Measurements from ENCODE around the gene KCNJ12.
"Not testable (repeated sequence)": the region's sequence is repeated elsewhere in the genome, so short reads cannot be mapped to it uniquely, and the experiment has no call there.

Gene KCNJ12

DNA sequence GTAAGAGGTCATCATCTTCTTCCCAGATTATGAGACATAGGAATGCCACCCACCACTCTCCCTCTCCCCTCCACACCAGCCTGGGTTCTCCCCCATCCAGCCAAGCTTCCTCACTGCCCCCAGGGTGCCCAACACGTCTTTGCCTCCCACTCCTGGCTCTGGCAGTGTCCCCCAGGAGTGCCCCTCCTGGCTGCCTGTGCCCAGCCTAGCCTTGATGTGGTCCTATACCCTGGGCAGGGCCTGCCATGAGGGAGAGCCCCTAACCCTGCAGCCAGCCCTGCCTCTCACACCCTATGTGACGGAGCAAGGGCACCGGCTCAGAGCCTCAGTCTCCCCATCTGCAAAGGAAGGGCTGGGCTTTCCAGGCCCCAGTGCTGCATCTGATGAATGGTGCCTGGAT, 33.8 kb downstream of the KCNJ12 start:
- H3K4me3 ChIP-seq (replicated peaks in 1 of 2; ENCODE audit: low read depth in 2 of 2, low read length in 2 of 2); DNase-seq (ENCODE audit: low read depth in 2 of 2): not testable (repeated sequence)

DNA sequence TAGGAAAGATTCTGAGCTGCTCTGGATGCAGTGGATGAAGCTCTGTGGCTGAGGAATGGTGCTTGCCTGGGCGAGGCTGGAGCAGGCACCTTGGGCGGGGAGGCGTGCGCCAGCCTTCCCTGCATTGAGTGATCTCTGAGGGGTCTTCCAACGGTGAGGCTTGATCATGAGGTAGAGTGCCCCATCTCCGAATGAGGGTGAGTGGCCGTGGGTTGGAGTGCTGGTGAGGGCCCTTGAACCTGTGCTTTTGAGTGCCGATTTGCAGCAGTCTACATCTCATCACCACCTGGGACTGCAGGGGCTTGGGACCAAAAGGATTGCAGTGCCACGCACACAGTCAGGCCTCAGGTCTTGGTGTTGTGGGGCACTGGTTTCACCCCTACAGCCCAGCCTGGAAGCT, 34.2 kb downstream of the KCNJ12 start:
- not testable (repeated sequence) for DNase-seq (ENCODE audit: low read depth in 2 of 2); H3K4me3 ChIP-seq (replicated peaks in 1 of 2; ENCODE audit: low read depth in 2 of 2, low read length in 2 of 2)

DNA sequence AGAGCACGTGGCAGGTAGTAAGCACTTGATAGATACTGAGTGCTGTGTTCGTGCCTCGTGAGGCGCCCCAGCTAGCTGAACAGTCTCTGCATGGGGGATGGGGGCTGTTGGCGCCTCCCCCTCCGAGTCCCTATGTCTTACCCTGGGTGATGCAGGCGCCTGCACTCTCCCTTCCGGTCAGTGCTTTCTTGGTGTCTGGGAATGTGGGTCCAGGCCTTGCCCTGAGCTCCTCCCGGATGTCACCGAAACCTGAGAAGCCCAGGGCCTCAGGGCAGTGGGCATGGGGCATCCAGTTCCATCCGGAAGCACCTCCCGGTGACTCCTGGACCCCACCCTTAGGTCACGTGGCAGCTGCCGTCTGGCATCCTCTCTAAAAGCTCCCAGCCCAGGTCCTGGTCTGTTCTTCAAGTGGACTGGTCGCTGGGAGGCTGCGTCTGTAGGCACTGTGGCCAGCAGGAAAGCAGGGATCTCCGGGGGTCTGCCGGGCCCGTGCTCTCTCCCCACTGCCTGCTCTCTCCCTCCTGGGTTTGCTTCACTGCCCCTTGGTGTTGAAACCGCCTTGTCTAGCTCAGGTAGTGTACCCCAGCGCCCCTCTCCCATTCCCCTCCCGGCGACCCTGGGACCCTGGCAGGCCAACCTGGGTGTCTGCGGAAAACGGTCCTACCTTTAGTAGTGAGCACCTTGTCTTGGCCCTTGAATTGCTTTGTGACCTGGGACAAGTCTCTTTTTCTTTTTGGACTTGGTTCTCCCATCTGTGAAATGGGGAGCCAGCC, 34.9 kb downstream of the KCNJ12 start:
- H3K4me3 ChIP-seq (replicated peaks in 1 of 2; ENCODE audit: low read depth in 2 of 2, low read length in 2 of 2); DNase-seq (ENCODE audit: low read depth in 2 of 2): not testable (repeated sequence)

DNA sequence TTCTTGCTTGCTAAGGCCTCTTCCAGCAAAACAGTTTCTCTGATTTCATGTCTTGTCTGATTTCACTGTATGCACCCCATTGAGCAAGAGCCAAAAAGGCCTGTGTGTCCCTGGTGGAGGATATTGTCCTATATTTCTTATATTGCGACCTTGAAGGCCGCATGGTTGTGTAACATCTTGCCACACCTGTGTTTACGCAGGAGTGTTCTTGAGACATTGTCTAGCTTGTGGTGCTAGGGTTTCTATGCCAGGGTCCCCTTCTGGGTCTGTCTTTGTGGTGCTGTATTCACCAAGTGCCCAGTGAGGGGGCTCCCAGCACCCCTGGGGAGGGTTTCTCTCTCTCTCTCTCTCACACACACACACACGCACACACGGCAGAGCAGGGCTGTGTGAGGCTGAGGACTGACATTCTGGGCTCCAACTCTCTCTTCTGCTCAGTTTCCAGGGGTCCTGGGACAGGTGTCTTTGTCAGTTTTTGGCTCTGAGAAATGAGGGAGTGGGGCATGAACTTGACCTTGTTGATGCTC, 35.6 kb downstream of the KCNJ12 start:
- DNase-seq (ENCODE audit: low read depth in 2 of 2); H3K4me3 ChIP-seq (replicated peaks in 1 of 2; ENCODE audit: low read depth in 2 of 2, low read length in 2 of 2): not testable (repeated sequence)

DNA sequence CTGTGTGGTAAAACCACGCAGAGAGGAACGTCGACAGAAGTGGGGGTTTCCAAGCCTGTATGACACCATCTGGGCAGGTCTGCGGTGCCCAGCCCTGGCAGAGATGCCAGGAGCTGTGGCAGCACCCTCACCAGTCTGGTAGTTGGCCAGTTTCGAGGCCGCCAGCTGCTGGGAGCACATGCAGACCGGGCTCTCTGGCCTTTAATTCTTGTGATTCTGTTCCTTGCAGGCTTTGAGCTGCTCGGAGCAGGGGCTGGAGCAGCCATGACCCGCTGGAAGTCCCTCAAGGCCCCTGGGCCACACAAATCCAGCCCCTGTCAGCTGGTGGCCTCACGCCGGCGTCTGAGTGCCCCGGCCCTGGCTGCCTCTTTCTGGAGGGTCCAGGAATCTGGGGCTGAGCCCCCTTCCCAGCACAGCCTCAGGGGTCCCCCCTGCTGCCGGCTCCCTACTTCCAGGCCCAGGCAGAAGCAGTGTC, 36.1 kb downstream of the KCNJ12 start:
- not testable (repeated sequence) for DNase-seq (ENCODE audit: low read depth in 2 of 2)

DNA sequence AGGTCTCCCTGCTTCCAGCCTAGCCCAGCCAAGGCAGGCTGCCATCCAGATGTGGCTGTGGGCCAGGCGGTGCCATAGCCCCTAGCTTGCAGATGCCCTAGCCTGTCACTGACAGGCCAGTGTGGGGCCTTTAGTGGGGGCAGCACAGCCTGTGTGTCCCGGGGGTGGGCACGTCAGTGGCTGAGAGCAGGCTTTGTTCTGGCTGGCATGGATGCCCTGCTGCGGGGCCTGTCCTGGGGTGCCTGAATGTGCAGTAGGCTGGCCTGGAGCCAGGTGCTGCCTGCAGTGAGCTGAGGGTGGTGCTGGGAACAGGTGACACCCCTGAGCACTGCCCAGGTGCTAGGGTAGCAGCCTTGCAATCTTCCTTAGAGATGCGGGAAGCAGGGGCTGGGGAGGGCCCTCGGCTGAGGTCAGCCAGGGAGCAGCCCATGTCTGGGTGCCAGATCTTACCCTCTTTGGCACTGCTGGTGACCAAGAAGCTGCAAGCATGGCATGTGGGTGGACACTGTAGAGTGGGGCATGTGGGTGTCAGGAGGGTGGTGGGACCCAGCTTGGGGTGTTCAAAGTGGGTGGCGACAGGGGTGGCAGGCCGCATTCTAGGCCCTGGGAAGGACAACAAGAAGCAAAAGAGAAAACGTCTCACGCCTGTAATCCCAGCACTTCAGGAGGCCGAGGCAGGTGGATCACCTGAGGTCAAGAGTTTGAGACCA, 37.6 kb downstream of the KCNJ12 start:
- not testable (repeated sequence) for DNase-seq (ENCODE audit: low read depth in 2 of 2); H3K4me3 ChIP-seq (replicated peaks in 1 of 2; ENCODE audit: low read depth in 2 of 2, low read length in 2 of 2)

More for the DNA sequence above, 36.1 kb downstream of the KCNJ12 start:
- not testable (repeated sequence) for H3K4me3 ChIP-seq (replicated peaks in 1 of 2; ENCODE audit: low read depth in 2 of 2, low read length in 2 of 2)

DNA sequence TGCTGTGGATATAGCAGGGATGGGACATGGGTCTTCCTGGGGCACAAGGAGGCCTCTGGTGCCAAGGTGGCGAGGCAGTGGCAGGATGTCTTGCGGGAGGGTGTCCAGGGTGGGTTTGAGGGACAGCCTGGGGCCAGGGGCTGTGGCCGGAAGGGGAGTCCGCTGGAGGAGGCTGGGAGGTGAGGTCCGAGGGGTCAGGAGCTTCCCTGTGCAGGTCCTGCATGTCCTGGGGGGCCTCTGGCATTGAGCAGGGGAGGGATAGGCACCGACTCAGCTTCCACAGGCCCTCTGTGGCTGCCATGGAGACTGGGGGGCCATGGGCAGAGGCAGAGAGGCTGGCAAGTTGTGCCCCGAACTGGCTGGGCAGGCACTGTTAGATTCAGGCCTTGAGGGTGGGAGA, 38.5 kb downstream of the KCNJ12 start:
- not testable (repeated sequence) for H3K4me3 ChIP-seq (replicated peaks in 1 of 2; ENCODE audit: low read depth in 2 of 2, low read length in 2 of 2); DNase-seq (ENCODE audit: low read depth in 2 of 2)

DNA sequence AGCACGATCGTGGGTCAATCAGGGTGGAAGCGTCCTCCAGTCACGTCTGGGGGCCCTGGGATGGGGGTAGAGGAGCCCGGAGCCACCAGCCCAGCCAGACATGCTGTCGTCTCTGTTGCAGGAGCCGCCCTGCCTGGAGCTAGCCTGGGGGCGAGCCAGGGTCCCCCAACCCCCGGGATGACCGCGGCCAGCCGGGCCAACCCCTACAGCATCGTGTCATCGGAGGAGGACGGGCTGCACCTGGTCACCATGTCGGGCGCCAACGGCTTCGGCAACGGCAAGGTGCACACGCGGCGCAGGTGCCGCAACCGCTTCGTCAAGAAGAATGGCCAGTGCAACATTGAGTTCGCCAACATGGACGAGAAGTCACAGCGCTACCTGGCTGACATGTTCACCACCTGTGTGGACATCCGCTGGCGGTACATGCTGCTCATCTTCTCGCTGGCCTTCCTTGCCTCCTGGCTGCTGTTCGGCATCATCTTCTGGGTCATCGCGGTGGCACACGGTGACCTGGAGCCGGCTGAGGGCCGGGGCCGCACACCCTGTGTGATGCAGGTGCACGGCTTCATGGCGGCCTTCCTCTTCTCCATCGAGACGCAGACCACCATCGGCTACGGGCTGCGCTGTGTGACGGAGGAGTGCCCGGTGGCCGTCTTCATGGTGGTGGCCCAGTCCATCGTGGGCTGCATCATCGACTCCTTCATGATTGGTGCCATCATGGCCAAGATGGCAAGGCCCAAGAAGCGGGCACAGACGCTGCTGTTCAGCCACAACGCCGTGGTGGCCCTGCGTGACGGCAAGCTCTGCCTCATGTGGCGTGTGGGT, 39.2 kb downstream of the KCNJ12 start:
- DNase-seq (ENCODE audit: low read depth in 2 of 2); H3K4me3 ChIP-seq (replicated peaks in 1 of 2; ENCODE audit: low read depth in 2 of 2, low read length in 2 of 2): not testable (repeated sequence)

DNA sequence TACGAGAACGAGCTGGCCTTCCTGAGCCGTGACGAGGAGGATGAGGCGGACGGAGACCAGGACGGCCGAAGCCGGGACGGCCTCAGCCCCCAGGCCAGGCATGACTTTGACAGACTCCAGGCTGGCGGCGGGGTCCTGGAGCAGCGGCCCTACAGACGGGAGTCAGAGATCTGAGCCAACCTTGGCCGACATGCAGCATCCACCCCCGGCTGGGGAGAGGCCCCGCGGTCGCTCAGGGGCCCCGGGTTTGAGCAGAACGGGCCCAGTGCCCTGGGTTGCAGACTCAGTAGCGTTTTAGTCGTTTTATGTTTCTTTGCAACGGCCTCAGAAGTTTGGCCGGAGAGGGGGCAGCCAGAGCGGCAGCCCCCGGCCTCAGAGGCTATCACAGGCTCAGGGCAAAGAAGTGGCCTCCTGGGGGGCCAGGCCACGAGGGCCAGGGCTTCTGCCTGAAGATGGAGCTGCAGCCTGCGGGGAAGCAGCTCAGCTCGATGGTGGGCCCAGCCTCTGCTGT, 40.4 kb downstream of the KCNJ12 start:
- H3K4me3 ChIP-seq (replicated peaks in 1 of 2; ENCODE audit: low read depth in 2 of 2, low read length in 2 of 2); DNase-seq (ENCODE audit: low read depth in 2 of 2): not testable (repeated sequence)

DNA sequence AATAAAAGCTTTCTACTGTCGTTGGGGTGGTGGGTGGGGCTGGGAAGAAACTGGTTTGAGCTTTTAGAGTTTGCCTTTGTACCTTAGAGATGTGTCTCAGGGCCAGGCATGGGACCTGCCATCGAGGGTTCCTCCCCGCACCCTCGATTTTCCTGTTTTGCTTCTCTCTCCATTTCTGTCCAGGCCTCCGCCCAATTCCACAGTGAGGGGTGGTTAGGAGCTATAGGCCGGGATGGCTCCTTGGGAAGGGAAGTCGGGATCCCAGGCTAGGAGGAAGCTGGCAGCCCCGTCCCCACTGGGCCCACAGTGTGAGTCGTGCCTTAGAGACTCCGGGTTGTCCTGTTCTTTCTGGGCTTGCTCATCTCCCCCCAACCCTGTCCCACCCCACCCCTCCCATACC, 41.2 kb downstream of the KCNJ12 start:
- DNase-seq (ENCODE audit: low read depth in 2 of 2); H3K4me3 ChIP-seq (replicated peaks in 1 of 2; ENCODE audit: low read depth in 2 of 2, low read length in 2 of 2): not testable (repeated sequence)

DNA sequence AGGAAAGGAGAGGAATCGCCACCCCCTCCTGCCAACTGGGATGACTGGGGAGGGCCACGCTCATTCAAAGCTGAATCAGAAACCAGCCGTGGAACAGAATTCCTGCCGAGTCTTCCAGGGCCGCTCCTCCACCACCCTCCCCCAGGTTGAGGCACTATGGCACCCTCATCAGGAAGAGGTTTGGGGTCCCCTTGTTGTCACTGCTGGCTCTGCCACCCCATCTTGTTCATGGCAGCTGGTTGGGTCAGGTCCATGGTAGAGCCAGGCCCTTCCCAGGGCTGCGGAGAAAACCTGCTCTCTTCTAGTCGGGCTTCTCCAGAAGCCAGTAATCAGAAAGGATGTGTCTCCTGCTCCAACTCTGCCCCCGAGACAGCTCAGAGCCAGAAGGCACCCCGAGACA, 41.8 kb downstream of the KCNJ12 start:
- H3K4me3 ChIP-seq (replicated peaks in 1 of 2; ENCODE audit: low read depth in 2 of 2, low read length in 2 of 2) = no peak overlapping the region
- DNase-seq (ENCODE audit: low read depth in 2 of 2) = no peak
- TF ChIP-seq, protein P1, sequence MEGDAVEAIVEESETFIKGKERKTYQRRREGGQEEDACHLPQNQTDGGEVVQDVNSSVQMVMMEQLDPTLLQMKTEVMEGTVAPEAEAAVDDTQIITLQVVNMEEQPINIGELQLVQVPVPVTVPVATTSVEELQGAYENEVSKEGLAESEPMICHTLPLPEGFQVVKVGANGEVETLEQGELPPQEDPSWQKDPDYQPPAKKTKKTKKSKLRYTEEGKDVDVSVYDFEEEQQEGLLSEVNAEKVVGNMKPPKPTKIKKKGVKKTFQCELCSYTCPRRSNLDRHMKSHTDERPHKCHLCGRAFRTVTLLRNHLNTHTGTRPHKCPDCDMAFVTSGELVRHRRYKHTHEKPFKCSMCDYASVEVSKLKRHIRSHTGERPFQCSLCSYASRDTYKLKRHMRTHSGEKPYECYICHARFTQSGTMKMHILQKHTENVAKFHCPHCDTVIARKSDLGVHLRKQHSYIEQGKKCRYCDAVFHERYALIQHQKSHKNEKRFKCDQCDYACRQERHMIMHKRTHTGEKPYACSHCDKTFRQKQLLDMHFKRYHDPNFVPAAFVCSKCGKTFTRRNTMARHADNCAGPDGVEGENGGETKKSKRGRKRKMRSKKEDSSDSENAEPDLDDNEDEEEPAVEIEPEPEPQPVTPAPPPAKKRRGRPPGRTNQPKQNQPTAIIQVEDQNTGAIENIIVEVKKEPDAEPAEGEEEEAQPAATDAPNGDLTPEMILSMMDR (IDR thresholded peaks at IDR 0.05; ENCODE audit: low read depth, low read length) = no peak

All from cardiac fibroblast (primary cell).